T-helper 2 cell treated with Interferon-gamma antibody and Interleukin-4, amounts not matched to agents 100 ng/mL and 5 ng/mL, for 36 hours (primary cell): ENCODE measurements around the gene ZFYVE28. TPM values are rescaled to one million over a fixed set of nuclear protein-coding genes. Genes with fewer than 3 reads are reported as not detected.
"Not testable (repeated sequence)": the region's sequence is repeated elsewhere in the genome, so short reads cannot be mapped to it uniquely, and the experiment has no call there.

ENCODE experiments used
- intact Hi-C: fragments of 100-400 bp; cut with micrococcal nuclease; formaldehyde crosslinking; loops from one replicate; pipeline ENCODE4 v1.15.1; 2023
- total RNA-seq: library from RNA; stranded (reverse); gene quantifications from 2 replicates; pipeline ENCODE4 v1.2.3, GENCODE V29; 2022

Gene ZFYVE28
- total RNA-seq, 1 donor from 2014 or later, result 17.3 TPM

DNA sequence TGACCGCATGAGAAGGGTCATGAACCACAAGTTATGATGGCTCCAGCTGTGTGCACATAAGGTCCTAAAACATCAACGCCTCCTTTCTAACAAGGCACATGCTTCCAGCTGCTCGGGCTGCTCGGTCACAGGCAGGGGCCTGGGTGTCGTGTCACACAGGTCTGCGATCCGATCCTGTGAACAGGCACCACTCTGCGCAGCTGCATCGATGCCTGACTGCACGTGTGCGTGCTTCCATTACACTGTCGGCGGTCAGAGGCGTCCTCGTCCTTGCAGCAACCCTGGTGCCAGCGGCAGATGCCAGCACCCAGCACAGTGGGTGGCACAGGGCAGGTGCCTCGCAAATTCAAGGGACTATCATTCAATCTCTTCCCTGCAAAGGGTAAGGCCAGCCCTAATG, 23.9 kb downstream of the ZFYVE28 start:
- intact Hi-C loops, result no loop called here

DNA sequence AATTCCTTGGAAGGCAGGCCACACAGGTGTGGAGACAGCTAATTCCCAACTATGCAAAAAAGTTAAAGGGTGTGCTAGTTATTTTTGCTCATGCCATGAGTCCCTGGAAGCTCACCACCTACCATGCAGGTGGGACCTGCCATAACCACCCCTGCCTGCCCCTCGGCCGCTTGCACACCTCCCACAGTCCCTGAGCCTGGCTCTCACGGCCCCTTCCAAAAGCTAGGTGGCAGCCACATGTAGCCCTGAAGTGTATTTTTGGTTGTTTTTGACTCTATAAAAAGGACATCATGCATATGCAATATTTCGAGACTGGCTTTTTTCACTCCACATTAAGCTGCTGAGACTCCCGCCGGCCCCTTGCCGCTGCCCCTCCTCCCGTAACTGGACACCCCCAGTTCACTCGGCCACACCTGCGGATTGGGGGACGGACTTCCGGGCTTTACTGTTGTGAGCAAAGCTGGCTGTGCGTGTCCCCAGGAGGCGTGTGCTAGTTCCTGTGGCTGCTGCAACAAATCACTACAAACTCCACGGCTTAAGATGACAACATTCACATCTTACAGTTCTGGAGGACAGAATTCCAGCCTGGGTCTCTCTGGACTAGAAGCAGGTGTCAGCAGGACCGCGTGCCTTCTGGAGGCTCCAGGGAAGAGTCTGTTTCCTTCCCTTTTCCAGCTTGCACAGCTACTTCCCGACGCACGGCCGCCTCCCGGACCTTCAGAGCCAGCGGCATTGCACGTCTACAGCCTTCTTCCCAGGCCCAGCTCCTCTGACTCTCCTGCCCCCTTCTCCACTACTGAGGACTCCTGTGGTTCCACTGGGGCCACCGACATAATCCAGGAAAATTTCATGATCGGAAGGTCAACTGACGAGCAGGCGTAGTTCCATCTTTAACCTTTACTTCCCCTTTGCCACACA, 24.8 kb downstream of the ZFYVE28 start:
- intact Hi-C loops, result no loop called here

DNA sequence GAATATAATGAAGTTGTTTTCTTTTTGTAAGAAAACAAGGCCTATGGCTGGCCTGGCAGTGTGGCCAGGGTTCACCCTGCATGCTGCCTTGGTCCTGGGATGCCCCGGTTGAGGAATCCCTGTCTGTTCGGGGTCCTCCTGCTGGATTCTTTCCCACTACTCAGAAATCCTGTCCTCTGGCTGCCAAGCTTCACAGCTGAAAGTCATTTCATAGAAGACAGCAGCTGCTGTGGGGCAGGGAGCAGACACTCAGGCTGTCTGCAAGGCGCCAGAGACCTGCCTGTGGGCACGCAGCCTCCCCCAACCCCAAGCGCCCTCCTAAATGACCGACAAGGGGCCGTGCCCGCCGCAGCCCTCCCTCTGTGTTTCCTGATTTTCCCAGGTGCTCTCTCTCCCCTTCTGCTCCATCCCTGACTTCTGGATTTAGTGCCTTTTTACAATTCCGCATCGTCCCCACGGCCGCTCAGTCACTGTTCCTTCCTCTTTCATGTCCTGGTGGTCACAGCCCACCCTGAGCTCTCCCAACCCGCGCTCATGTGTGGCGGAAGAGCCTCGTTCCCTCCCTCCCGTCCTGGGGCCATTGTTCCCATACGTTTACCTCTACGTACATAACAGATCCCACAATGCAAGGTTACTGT, 27.5 kb downstream of the ZFYVE28 start:
- intact Hi-C loops, result no loop called here

DNA sequence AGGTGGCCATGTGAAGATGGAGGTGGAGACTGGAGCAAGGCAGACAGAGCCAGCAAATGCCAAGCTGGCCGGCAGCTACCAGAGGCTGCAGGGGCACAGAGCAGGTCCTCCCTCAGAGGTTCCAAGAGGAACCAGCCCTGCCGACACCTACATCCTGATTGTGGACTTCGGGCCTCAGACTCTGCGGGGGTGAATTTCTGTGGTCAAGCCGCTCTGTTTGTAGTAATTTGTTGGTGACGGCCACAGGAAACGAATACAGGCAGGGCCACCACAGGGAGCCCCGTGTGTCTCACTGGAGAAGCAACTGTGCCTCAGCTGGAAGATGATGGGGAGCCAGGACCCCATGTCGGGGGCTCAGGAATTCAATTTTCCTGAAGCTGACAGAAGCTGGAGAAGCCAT, 28.3 kb downstream of the ZFYVE28 start:
- intact Hi-C loops, result no loop called here

DNA sequence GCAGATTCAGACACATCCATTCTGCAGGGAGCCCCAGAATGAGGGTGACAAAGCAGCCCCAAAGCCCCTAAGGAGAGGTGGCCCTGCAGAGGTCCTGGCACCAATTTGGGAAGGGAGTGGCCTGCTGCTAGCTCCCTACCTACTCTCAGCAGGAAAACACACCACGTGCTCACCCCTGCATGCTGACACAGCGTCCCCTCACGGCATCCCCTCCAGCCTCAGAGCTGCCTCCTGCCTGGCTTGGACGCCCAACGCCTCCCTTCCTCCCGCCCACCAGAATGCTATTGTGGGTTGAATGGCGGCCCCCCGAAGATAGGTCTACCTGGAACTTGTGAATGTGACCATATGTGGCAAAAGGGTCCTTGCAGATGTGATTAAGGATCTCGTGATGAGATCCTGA, 28.8 kb downstream of the ZFYVE28 start:
- intact Hi-C loops, result no loop called here

DNA sequence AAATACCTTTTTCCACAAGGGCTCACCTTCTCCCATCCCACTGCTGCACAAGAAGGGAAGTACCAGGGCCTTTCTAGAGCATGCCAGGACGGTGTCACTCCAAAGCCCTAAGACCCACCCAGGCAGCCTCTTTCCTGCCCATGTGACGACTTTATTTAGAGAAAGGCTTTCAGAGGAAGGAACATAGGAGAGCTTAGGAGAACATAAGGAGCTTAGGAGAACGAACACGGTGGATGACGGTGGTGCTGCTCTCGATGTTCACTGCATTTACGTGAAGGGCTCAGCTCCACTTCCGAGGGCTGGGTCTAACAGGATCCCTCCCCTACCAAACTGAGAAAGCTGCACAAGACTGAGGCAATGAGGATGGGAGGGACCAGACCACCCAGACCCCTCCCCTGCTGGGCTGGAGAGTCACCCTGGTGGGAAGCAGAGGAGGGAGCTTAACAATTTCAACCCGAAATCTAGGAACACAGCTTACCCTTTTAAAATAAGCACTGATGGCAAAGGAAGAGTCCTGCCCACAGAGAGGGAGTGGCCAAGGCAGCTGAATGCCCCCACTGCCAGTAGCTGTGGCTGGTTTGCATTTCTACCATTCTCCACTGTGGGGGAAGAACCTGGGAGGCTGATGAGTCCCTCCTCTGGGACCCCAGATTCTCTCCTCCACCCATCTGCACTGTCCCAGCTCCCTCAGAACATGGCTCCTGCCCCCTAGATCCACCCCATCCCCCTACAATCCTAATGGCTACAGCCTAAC, 29.8 kb downstream of the ZFYVE28 start:
- intact Hi-C loops, result no loop called here

DNA sequence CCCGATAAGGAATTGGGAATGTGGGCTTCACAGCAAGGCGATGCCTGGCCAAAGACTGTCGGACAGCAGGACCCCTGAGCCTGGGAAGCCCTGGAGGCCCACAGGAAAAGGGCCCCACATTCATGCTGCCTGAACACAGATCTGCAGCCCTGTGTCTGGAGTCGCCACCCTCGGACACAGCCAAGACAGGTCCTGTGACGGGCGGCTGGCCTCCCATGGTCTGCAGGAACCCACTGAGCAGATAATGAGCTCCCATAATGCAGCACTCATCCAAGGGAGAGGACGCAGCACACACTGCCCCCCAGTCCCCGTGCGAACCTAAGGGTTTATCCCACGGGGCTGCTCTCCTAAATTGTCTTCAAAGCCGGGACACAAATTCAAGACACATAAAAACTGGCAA, 30.6 kb downstream of the ZFYVE28 start:
- intact Hi-C loops, result no loop called here

DNA sequence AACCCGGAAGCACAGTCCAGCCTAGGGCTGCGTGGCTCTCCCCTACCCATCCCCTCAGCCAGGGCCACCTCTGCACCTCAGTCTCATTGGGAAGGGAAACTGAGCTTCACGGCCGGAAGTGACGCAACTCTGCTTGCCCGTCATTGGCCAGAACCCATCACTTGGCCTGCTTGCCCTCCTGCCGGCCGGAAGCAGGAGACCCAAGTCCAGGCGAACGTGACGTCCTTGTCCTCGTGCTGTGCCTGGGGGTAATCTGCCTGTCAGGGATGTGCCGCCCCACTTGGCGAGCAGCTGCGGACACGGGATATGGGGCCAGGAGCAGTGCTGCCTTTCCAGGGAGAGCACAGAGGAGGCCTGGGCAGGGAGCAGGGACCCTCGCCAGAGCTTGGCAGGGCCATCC, 31.2 kb downstream of the ZFYVE28 start:
- intact Hi-C loops, result no loop called here

DNA sequence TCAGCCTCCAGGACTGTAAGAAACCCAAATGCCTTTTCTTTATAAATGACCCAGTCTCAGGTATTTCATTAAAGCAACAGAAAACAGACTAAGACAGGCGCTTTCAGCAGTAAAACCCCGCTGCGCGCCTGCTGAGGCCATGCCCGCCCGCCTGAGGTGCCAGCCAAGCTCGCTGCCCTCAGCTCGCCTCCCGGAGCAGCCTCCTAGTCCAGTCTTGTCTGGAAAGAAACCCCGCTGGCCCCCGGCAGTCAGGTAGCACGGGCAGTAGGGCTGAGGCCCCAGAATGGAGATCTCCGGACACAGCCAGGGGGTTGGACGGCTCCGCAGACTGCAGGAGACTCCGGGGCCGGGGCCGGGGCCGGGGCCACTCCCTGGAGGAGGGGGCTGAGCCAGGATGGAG, 31.7 kb downstream of the ZFYVE28 start:
- intact Hi-C loops, result no loop called here

DNA sequence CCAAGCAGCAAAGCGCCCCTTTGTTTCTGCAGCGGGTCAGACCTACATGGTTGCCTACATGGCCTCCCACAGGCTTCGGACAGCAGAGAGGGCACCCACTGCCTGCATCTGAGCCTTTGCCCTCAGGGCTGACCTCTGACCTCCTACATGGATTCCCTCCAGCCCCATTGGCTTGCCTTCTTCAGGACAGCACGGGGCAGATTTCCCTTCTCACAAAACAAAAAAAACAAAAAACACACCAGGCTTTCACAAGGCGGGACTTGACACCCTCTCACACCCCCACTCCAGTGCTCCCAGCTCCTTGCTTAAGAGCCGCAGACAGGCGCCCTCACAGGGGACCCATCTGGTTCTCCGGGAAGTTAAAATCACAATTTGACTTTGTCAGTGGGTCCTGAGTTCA, 32.9 kb downstream of the ZFYVE28 start:
- intact Hi-C loops, result no loop called here

DNA sequence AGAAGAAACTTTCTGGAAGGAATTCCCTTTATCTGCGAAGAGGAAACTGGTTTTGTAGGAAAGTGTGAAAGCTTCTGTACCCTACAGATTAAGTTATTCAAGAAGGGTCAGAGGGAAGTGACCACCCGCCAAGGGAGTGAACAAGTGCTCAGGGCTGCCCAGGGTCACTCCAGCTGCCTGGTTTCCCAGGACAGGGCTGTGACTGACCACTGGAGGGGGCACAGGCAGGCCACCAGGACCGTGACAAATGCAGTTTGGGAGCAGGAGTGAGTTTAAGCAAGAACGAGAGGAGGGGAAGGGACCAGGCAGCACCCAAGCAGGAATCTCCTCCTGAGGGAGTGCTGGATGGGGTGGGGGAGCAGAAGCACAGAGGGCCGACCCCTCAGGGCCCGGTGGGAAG, 34.2 kb downstream of the ZFYVE28 start:
- intact Hi-C loops, result no loop called here

DNA sequence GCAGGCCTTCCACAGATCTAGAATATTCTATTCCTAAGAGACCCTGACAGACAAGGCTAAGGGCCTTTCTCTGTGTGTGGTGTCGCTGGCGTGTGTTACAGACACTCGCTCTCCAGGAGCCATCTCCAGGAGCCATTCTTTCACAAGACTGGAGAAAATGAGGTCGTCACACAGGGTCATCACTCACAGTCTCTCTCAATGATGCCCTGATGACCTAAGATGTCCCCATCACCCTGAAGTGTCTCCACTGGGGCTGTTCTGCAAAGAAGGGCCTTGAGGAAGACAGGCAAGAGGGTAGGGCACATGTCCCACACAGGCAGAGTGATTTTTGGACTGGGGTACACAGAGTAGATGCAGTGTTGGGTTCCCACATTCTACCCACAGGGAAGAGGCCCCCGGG, 34.7 kb downstream of the ZFYVE28 start:
- intact Hi-C loops, result no loop called here

DNA sequence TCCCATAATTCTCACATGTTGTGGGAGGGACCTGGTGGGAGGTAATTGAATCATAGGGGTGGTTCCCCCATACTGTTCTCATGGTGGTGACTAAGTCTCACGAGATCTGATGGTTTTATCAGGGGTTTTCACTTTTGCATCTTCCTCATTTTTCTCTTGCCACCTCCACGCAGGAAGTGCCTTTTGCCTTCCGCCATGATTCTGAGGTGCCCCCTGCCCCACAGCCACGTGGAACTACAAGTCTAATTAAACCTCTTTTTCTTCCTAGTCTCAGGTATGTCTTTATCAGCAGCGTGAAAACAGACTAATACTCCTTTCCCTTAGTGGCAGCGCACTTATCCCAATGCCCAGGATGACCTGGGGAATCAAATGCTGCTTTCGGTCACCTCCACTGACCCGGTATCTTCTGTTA, 35.2 kb downstream of the ZFYVE28 start:
- intact Hi-C loops, result not testable (repeated sequence)

DNA sequence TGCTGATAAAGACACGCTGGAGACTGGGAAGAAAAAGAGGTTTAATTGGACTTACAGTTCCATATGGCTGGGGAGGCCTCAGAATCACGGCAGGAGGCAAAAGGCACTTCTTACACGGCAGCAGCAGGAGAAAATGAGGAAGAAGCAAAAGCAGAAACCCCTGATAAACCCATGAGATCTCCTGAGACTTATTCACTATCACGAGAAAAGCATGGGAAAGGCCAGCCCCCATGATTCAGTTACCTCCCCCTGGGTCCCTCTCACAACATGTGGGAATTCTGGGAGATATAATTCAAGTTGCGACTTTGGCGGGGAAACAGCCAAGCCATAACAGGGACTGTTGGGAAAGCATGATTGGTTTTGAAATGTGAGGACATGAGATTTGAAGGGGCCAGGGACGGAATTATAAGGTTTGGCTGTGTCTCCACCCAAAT, 35.7 kb downstream of the ZFYVE28 start:
- intact Hi-C loops, result not testable (repeated sequence)

DNA sequence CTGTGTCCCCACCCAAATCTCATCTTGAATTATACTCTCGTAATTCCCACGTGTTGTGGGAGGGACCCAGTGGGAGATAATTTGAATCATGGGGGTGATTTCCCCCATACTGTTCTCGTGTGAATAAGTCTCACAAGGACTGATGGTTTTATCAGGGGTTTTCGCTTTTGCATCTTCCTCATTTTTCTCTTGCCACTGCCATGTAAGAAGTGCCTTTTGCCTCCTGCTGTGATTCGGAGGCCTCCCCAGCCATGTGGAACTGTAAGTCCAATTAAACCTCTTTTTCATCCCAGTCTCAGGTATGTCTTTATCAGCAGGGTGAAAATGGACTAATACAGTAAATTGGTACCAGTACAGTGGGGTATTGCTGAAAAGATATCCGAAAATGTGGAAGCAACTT, 37.9 kb downstream of the ZFYVE28 start:
- intact Hi-C loops, result not testable (repeated sequence)

DNA sequence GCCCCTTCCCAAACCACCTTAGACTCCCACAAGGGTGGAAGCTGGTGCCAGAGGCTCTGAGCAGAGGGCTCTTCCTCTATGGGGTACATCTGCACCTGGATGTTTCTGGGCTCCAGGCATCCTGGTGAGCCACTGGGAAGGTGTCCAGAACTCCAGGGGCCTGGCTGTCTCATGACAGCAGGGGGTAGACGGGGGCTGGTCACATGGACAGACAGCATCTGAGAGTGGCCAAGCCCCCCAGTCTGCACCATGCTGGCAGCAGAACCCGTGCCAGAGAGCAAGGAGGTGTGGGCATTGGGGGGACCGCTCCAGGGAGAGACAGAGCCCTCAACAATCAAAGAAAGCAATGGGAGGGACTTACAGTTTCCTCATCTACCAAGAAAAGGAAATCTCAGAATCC, 39.5 kb downstream of the ZFYVE28 start:
- intact Hi-C loops, result no loop called here

DNA sequence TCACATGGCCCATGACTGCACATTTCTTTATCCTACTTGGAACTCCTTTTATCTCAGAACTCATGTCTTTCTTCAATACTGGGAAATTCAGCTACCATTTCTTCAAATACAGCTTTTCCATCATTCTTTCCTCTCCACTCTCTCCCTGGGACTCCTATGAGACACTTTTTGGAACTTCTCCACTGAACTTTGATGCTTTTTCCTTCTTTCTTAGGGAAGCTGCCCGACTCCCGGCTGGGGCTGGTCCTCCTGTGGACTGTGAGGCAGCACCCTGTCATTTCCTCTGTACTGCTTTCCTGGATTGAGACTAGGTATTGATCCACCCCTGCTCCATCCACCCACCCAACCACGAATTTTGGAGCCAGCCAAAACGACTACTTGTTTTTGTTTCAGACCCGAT, 40.0 kb downstream of the ZFYVE28 start:
- intact Hi-C loops, result no loop called here

DNA sequence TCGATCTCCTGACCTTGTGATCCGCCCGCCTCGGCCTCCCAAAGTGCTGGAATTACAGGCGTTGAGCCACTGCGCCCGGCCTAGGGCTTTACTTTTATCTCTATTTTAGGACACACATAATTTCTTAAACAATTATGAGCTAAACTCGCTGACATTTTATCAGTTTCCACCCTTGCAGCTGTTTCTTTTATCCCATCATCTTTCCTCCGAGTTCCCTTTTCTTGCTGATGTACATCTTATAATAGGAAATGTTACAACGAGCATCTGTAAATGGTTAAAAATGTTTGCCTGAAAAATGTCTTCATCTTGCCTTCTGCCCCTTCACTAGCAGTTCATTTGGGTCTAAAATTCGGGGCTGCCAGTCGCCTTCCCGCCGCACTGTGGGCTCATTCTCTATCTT, 41.2 kb downstream of the ZFYVE28 start:
- intact Hi-C loops, result no loop called here

DNA sequence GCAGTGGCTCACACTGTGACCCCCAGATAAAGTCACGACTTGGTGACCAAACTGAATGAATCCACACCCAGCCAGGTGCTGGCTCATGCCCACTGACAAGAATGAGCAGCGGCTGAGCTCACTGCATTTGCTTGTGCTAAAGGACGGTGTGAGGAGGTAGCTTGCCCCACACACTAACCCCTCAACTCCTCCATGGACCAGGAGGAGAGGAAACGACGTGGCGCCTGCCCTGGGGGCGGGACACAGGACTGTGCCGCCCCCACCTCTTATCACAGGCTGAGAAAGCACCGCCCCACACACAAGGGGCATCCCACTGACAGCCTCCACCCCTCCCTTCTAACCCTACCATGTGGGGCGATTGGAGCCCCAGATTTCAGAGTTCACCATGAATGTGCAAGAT, 43.0 kb downstream of the ZFYVE28 start:
- intact Hi-C loops, result no loop called here

DNA sequence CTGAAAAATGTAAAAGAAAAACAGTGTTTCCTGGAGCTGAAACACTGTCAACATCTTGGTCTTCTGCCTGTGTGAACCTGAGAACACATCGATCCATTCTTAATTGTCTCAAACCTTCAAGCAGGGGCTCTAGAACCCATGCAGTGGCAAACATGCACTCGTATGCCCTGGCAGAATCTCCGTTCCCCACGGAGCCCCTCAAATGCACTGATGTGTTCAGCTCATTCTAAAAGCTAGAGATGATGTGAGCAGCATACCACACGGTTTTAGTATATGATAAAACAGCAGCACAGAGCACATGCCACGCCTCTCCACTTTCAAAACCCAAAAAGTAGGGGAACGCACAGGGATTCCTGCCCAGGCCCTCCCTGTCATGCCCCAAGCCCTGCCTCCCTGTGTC, 44.9 kb downstream of the ZFYVE28 start:
- intact Hi-C loops, result no loop called here

DNA sequence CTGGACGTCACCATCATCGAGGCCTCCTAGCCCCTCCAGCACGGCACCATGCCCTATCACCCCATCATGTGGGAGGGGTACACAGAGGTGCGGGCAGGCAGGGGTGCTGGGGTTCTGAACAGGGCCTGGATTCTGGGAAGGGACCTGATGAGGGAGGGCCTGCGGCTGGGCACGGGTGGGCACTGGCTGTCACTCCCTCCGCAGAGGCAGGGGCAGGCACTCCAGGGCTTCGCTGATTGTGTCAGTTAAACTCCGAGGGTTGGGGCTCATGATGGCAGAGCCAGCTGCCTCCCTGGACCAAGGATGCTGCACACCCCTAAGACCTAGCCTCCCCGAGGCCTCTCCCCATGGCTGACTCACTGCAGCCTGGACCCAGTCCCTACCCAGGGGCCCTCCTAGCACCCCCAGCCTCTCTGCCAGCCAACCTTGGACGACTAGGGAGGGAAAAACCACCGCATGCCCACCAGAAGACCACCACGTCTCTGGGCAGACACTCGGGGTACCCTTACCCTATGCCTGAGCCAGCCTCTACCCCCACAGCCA, 45.9 kb downstream of the ZFYVE28 start:
- intact Hi-C loops, result no loop called here
